ENCODE results near the gene C1orf226.

C1orf226 gene

DNA sequence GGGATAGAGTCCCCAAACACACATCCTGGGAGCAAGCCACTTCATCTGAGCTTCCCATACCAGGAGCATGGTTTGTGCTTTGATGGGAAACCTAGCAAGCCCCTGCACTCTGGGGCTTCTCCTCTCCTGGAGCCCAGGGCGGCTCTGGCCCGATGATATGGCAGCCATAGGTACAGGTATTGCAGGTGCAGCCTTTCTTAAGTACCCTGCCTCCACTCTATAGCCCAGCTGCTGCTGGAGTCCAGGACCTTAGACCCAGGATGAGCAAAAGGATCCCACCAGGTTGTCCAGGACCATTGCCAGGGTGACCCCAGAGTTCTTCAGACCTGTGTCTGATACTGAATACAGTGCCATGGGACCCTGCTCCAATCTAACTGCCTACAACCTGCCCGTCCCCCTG is 4.2 kb downstream of the C1orf226 start:
- no peak for DNase-seq

GRCh38 chr1:162386292-162387225 is 5.0 kb downstream of the C1orf226 start:
- DNase-seq = no peak

GRCh38 chr1:162387226-162388082 is 5.9 kb downstream of the C1orf226 start:
- DNase-seq = no peak

DNA sequence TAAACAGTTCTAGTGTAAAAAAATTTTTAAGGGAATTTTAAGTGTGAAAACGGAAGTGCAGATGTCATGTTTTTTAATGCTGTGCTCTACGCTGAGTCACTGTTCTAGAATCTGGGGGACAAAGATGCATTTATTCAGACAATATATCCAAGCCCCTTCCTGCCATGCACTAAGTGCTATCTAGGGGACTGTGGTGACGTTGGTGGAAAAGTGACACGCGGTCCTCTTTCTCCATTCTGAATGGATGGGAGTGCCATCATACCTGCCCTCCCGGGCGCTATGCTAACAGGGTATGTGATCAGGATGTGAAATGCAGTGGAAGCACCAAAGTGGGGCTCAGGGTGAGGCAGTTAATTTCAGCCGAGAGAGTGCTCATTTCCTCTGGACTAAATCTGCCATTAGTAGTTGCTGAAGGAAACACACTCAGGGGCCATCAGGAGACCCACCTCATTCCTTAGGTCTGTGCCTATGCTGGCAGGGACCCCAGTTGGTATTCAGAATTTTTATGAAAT is 6.6 kb downstream of the C1orf226 start:
- DNase-seq = no peak

DNA sequence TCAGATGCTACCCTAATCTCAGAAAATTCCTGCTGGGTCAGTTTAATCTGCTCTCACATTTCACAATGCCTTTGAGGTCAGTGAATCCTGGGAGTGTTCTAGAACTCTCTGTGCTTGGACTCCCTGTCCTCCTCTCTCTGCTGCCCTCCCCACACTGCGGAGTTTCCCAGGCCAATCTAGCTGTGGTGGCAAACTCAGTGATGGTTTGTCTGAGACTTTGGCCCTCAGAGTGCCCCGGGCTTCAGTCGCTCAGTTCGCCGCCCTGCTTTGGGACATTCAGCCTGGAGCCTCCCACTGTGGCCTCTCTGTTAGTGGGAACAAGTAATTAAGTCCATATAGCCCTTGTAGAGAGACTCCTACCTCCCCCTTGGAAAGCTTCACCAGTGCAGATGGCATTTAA is 7.1 kb downstream of the C1orf226 start:
- no peak for DNase-seq

GRCh38 chr1:162389021-162389818 is 7.7 kb downstream of the C1orf226 start:
- no peak for DNase-seq

GRCh38 chr1:162389971-162390370 is 8.4 kb downstream of the C1orf226 start:
- DNase-seq = no peak

DNA sequence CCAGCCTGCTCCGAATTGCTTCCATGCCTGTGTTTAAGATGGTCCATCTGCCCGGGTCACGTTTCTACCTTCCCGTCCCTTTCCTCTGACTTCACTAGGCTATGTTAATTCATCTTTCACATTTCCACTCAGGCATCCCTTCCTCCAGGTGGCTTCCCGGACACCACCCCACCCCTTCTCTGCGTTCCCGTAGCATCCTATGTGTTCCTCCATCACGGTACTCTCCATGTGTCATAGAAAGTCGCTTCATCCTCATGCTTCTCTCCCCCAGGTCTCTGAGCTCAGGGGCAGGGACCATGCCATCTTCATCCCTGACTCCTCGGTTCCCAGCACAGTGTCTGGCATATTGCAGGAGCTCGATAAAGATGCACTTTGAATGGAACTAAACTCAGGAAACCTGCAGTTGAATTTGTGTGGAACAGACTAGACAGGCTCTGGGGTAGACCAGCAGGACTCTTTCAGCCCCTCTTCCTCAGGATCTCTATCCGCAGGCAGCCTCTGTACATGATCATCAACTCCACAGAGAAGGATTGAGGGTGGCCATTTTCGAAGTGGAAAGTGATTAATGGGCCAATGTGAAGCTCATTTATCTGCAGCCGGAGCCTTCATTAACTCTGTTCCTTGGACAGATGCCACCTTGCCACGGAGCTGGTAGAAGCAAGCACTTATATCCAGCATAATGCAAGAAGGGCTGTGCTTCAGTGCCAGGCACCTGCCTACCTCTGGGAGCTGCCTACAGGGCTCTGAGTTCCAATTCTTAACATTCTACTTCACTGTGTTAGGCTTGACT is 9.1 kb downstream of the C1orf226 start:
- no peak for DNase-seq

DNA sequence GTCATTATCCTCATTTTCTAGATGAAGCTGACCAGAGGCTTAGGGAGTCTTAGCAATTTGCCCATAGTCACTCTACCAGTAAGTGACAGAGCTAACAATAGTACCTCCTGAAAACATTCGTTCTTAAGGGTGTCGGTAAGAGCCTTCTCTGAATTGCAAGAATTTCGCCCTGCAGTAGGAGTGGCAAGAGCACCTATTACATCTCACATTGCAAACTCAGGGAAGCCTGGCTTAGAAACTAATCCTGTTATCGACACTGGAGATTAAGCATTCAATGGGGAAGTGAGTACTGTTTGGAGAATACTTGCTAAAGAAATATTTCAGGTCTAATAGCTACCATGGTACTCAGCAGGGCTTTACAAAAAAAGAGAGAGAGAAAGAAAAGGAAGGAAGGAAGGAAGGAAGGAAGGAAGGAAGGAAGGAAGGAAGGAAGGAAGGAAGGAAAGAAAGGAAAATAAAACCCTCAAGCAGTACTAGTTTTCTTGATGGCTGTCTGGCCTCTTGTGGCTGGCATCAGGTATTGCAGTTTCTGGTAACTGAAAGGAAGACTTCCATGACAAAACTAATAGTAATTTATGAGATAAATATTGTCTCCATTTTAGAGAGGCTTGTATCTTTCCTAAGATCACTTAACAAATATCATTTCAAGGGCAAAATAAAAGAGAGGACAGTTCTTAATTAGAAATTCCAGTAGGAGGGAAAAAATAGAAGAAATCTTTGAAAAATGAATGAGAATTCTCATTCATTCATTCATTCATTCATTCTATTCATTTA is 10.4 kb downstream of the C1orf226 start:
- DNase-seq = no peak

DNA sequence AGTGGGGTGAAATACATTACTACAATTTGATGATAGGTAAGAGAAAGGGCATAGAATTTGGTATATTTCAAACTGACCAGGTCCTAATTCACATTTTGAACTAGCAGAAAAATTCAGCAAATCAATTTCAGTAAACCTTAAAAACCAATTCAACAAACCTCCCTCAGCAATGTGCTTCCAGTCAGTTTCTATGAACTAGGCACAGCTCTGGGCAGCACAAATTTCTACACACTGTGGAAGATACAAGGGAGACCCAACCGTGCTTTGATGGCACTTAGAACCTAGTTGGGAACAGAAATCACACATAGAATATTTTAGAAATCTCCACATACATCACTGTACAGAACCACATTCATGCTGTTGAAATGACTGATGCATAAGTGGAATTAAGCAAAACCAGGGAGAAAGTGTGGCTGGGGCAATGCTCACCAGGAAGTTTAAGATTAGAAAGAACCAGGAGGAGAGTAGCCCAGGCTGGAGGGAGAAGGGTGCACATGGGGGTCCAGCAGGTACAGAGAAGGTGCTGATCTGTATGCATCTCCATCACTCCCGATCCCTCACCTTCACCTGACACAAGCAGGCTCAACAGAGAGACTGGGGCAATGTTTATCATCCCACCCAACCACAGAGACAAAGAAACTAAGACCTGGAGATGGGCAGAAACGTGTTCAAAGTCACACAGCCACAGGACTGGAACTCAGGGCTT is 14.8 kb downstream of the C1orf226 start:
- DNase-seq = no peak

GRCh38 chr1:162397039-162397448 is 15.5 kb downstream of the C1orf226 start:
- DNase-seq = no peak

- DNase-seq = no peak
These were observed 16.5 kb downstream of the C1orf226 start for GRCh38 chr1:162397943-162398560.

DNA sequence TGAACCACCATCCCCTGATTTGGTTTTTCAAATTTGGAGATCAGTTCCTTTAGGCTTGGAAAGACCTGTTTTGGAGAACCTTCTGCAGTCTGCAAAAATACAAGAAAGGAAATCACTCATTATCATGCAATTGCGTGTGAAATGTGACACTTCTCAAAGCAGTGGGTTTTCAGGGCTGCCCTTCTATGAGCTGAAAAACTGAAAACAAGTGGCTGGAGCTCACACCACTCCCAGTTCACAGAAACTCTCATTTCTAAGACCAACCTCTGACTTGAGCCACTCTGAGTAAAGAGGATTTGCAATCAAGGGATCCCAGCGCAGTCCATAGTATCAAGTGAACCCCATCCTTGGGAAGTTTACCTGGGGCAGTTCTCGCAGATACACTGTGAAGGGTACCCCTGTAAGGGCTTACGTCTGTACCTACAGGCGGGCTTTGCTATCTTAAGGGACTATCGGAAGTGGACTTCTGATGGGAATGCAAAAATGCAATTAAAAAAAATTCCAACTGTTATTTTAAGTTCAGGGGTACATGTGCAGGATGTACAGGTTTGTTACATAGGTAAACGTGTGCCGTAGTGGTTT is 17.6 kb downstream of the C1orf226 start:
- DNase-seq = no peak

DNA sequence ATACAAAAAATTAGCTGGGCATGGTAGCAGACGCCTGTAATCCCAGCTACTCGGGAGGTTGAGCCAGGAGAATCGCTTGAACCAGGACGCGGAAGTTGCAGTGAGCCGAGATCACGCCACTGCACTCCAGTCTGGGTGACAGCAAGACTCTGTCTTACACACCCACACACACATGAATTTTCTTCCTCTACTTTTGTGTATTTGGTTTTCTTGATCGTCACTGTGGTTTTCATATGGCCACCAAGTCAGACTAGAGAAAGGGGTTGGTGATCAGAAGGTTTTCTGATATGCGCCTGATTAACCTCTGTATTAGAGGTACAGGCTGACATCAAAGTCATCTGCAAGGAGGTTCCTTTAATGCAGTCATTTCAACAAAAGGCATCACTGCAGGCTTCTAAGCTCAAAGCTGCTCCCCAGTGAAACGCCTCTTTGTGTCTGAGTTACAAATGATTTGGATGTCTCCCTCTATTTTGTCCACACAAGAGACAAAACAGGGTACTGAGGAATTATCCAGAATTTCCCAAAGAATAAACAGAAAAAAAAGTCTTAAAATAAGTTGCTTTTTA is 19.3 kb downstream of the C1orf226 start:
- DNase-seq = no peak

DNA sequence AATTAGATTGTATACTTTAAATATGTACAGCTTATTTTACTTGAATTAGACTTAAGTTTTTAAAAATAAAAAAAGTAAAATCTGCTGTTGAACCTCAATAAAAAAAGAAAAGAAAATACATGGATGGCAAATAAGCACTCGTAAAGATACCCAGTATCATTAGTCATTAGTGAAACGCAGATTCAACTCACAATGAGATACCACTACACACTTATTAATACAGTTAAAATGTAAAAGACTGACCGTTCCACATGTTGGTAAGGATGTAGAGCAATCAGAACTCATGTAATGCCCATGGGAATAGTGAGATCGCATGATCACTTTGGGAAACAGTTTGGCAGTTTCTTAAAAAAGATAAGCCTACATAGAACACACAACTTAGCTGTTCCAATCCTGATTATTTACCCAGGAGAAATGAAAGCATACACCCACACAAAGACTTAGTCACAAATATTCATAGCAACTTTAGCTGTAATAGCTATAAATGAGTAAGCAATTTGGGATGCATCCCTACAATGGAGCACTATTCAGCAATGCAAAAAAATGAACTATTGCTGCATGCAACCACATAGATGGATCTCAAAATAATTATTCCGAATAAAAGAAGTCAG is 23.1 kb downstream of the C1orf226 start:
- no peak for DNase-seq

DNA sequence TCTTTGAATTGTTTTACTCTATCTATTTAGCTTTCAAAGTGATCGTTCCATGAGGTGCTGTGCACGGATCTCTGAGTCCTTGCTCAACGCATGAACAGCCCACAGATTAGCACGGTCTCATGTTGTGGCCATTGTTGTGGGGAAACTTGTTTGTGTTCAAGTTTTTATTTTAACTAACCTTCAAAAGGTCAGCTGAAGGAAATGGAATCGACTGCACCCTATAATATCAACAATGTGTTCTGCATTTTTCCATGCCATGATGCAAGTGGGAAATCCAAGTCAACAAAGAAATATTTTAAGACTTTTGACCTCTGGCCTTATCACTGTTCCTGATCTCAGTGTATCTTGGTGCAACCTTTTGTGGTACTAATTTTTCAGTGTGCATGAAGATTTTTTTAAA is 24.3 kb downstream of the C1orf226 start:
- DNase-seq = no peak

- no peak for DNase-seq
These were observed 25.3 kb downstream of the C1orf226 start for GRCh38 chr1:162406811-162407210.

- no peak for DNase-seq
These were observed 26.0 kb downstream of the C1orf226 start for GRCh38 chr1:162407539-162407938.

GRCh38 chr1:162412002-162412401 is 30.5 kb downstream of the C1orf226 start, which contains the start of gene SH2D1B:
Gene SH2D1B, minus strand, starts transcription at chr1:162412136. Its CDS starts 120 bp downstream, at chr1:162412016.
- no peak for DNase-seq

All from effector CD8-positive, alpha-beta T cell (primary cell).